ENCODE measurements around the gene VRK3.

Gene VRK3

GRCh38 chr19:50030225-50030624, 5.1 kb upstream of the VRK3 start:
- no peak for DNase-seq

- DNase-seq, result no peak
Observed at GRCh38 chr19:50026550-50026906, 1.4 kb upstream of the VRK3 start.

DNA sequence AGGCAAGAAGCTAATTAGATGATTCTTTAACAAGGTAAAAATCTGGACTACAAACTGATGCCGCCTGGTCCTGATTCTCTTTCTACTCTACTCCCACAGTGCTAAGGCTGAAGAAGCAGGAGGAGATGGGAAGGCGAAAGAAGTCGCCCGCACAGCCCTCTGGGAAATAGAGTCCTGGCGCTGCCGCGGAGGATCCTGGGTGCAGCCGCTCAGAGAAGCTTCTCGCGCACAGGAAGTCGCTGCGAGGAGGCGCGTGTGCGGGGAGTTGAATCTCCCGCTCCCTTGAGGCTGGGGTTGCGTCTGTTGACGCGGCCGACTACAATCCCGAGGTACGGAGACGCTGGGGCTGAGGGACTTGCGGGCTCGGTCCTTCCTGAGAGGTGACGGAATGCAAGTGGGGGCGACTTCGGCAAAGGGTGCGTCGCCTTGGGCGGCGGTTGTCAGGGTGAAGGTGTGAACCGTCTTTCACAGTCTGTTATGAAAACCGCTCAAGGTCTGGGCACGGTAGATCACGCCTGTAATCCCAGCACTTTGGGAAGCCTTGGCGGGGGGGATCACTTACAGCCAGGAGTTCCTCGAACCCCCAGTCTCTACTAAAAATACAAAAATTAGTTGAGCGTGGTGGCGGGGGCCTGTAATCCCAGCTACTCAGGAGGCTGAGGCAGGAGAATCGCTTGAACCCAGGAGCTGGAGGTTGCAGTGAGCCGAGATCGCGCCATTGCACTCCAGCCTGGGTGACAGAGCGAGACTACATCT, 800 bp upstream of the VRK3 start, which contains the start of gene ZNF473:
TSS of gene ZNF473 (plus strand) at position 212 of the 756 bp plus-strand sequence. CDS start 5,078 bp downstream, outside the sequence.
- DNase-seq, result peak; percentile 94

- no peak for DNase-seq
Observed at GRCh38 chr19:50024719-50025021, 502 bp downstream of the VRK3 start.

- DNase-seq, result no peak
Observed at GRCh38 chr19:50022823-50023222, 2.3 kb downstream of the VRK3 start.

DNA sequence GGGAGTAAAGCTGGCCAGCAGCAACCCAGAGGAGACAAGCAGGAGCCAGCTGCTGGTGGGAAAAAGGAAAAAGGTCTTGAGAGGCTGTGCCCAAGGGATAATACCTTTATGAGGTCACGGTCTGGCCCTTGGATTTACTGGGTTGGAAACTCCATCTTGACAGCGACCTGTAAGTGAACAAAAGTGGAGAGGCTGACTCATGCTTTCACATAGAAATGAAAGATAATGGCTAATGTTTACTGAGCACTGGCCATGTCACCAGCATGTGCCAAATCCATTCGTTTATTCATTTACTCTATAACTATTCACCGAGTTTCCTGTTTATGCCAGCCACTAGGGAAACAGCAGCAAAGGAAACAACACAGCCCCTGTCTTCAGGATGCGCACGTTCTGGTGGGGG, 4.7 kb downstream of the VRK3 start:
- no peak for DNase-seq

- DNase-seq, result no peak
Observed at GRCh38 chr19:50016225-50016807, 8.9 kb downstream of the VRK3 start.

GRCh38 chr19:50008532-50008931, 16.6 kb downstream of the VRK3 start:
- DNase-seq, result no peak

DNA sequence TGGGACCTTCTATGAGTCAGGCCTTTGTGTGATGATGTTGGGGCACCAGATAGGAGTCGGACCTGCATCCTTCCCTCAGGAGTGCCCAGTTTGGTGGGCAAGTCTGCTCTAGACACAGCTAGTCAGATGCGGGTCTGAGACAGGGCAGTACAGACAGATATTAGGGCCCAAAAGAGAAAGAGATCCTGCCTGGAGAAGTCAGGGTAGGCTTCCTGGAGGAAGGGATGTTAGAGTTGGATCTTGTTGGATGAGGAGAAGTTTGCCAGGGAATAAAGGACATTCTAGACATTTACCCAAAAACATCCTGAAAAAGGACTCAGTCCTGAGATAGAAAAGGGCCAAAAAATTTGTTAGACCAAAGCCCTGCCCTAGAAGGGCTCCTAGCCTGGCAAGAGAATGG, 17.2 kb downstream of the VRK3 start:
- no peak for DNase-seq

GRCh38 chr19:50007170-50007569, 18.0 kb downstream of the VRK3 start:
- no peak for DNase-seq

DNA sequence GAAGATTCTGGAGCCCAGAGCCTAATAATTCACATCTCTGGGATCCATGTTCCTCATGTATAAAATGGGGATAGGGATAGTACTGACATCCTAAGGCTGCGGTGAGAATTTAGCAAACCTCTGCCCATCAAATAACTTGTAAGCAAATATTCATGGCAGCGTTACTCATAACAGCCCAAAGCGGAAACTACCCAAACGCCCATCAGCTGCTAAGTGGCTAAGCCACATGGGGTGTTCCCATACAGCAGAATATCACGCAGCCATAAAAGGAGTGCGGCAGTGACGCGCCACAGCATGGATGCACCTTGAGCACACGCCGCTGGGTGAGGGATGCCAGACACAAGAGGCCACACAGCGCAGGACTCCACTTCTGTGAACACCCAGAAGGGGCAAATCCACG, 19.7 kb downstream of the VRK3 start:
- no peak for DNase-seq

DNA sequence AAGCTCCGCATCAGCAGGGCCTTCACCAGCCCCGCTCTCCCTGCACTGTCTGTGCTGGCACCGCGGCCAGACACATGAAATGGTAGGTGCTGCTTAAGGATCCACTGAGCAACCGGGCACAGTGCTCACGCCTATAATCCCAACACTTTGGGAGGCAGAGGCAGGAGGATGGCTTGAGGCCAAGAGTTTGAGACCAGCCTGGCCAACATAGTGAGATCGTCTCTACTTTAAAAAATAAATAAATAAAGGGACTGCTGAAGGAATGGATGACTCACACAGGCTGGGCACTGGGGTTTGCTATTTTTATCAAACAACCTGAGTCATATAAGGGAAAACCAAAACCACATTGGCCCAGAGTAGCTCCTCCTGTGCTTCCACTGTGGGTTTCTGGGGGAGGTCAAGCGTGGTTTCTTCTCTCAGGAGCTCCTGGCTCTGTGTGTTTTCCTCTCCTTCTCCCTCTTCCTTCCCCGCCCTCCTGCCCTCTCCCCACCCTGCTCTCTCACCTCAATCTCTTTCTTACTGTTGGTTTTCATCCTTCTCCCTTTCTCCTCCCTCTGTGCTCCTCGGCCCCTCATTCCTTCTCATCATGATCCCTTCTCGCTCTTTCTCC, 21.3 kb downstream of the VRK3 start:
- DNase-seq, result peak; percentile 50

- no peak for DNase-seq
Observed at GRCh38 chr19:50003254-50003788, 21.9 kb downstream of the VRK3 start.

DNA sequence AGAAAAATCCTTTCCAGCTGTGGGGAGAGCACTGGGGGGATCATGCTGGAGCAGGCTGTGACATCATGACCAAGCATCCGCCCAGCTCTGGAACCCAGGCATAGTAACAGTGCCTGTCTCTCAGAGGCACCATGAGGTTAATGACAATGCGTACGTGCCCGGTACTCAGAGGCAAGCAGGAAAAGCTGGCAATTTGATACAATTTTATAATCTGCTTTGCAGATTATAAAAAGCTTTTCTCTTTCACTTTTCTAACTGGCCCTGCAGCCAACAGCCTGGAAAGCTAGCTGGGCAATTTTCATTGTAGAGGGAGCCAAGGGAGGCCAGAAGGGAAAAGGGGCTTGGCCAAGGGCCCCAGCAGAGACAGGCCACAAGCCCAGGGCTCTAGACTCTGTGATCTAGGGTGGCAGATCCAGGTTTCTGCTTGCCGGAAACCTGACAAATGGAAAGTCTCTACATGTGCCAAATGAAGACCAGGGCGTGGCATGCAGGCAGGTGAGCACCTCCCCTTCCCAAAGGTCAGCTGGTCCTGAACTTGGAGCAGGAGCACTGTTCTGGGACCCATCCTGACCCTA, 22.7 kb downstream of the VRK3 start:
- no peak for DNase-seq

DNA sequence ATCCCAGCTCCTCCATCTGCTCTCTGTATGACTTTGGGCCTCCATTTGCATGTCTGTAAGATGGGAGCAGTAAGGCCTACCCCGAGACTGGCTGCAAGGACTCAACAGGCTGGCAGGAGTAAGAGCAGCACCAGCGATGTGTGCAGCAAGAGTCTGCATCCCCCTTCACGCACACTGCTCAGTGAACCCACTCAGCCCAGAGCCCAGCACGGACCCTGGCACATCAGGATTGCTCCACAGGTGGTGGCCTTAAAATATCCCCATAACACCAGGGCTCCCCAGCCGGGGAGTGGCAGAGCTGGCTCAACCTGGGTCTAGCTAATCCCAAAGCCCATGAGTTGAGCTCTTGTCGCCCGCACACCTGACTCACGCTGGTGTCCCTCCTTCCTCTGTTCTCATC, 23.4 kb downstream of the VRK3 start:
- no peak for DNase-seq

- no peak for DNase-seq
Observed at GRCh38 chr19:50000841-50001557, 24.2 kb downstream of the VRK3 start.

- DNase-seq, result no peak
Observed at GRCh38 chr19:50000038-50000840, 24.9 kb downstream of the VRK3 start.

GRCh38 chr19:49999371-50000010, 25.7 kb downstream of the VRK3 start:
- DNase-seq, result no peak

DNA sequence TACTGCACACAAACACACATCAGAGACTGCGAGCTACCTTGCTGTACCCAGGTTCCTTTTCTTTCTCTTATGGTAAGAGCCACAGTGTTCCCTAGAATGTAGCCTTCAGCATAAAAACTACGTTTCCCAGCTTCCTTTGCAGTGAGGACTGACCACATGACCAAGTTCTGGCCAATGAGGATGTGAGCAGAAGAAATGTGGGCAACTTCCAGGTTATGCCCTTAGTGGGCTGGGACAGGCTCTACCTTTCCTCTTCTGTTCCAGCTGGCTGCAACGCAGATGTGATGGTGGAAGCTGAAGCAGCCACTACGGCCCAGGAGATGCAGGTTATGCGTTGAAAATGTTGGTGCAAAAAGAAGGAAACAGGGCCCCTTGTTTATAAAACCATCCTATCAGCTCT, 27.5 kb downstream of the VRK3 start:
- peak; percentile 5 for DNase-seq

DNA sequence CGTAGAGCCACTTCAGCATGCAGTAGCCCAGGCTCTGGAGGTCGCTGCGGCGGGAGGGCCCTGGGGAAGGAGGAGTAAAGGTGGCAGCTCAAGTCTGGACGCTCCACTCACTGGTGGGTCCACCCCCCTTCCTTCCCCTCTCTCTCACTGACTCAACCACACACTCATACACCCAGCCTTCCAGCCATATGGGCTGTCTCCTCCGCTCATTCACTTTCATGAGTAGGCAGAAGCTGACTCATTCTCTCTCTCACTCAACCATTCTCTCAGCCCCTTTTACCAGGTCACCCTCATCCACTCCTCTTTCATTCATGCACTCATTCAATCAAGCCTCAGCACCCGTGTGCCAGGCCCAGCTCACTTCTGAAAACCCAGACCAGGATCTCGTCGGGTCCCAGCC, 36.7 kb downstream of the VRK3 start:
- DNase-seq, result no peak

DNA sequence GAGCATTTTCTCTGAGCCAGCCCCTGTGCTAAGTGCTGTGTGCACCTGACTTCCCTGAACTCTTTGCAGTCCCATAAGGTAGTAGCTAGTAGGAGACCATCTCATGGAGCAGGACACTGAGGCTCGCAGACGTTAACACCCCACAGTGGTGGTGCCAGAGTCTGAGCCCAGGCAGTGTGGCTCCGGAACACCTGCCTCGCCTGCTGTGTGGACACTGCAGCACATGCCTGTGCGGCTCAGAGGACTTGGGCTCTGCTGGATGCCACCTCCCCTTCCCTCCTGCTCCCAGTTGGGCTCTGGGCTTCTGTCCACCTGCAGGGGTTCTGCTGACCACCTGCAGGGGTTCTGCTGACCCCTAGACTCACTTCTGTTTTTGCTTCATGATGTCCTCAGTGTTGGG, 37.2 kb downstream of the VRK3 start:
- DNase-seq, result no peak

DNA sequence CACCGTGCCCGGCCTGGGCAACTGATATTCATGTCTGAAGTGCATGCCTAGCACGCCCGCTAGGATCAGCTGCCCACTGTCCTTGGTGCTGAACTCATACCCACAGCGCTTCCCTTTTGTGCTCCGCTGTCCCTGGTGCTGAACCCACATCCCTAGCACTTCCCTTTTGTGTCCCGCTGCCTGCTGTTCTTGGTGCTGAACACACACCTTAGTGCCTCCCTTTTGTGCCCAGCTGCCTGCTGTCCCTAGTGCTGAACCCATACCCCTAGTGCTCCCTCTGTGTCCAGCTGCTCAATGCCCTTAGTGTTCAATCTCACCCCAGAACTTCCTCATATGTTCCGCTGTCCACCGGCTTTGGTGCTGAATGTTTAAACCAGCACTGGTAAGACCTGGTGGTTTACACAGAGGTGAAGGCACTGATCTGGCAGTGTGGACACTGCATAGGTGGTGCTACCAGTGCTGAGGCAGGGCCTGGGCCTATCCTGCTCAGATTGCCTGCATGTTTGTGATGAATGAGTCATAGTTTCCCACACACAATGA, 37.9 kb downstream of the VRK3 start:
- DNase-seq, result peak; percentile 72

All from CD4-positive, alpha-beta T cell treated with Interleukin-4 for 4 hours (primary cell).